ENCODE results near the gene LPCAT3. TPM values are rescaled to one million over a fixed set of nuclear protein-coding genes. Genes with fewer than 3 reads are reported as not detected.

Gene LPCAT3
- total and polyA plus RNA-seq, 5 donors = 14.0 to 22.2 (median 17.8) TPM

GRCh38 chr12:6943722-6944380, 74.4 kb downstream of the LPCAT3 start, which contains the start of the genes C12orf57 and RNU7-1:
C12orf57 (plus strand) TSS chr12:6944022; CDS start chr12:6944122, 100 bp downstream.
RNU7-1 (plus strand) TSS chr12:6943816.
- WGBS = under 1% methylated on average over 31 of the region's 31 CpGs
- no peaks in the 10 kb centered on the region for H3K4me1 ChIP-seq (ENCODE audit: control insufficient read depth, insufficient read depth, low read length)
- no peaks in the 10 kb centered on the region for H3K27me3 ChIP-seq (ENCODE audit: control insufficient read depth, insufficient read depth)
- H3K9me3 ChIP-seq (ENCODE audit: control insufficient read depth, low read length) = no peaks in the 10 kb centered on the region
- peak within 1 kb of the TSS; percentile 97 for H3K27ac ChIP-seq (ENCODE audit: low read length)
- peak; percentile 86 to 93 (median 90) for DNase-seq
- ATAC-seq = peak; percentile 69 to 75
- intact Hi-C loops (cut with DNase I) = loop anchor here in 2 of 4 donors (2.0 to 10.0 kb wide), 3 partner anchors 17 to 171 kb away; partner anchors contain the start of gene ATN1 (in 1 of the 2)
- H3K4me3 ChIP-seq (ENCODE audit: low read length) = peak within 1 kb of the TSS; percentile 35

- Histone ChIP-seq H3K27ac (ENCODE audit: low read length) (peak overlapping the region; percentile 97), H3K27me3 (ENCODE audit: control insufficient read depth, insufficient read depth) (no peaks in the 10 kb centered on the region), H3K4me1 (ENCODE audit: control insufficient read depth, insufficient read depth, low read length) (peaks cover 1% of the 10 kb centered on the region), H3K9me3 (ENCODE audit: control insufficient read depth, low read length) (no peaks in the 10 kb centered on the region), H3K4me3 (ENCODE audit: low read length) (peak overlapping the region; percentile 35)
- ATAC-seq (peak; percentile 62 to 64), DNase-seq (peak; percentile 79 to 90 (median 88))
- intact Hi-C loops (cut with DNase I) = loop anchor here in 1 of 4 donors (10.0 kb wide), 1 partner anchor 171 kb away; no protein-coding TSS in a partner anchor
- WGBS = under 1% methylated on average over 13 of the region's 13 CpGs
Observed at GRCh38 chr12:6943389-6943721, 74.9 kb downstream of the LPCAT3 start.

- Histone ChIP-seq H3K9me3 (ENCODE audit: control insufficient read depth, low read length) (no peaks in the 10 kb centered on the region), H3K27ac (ENCODE audit: low read length) (no peak overlapping the region), H3K27me3 (ENCODE audit: control insufficient read depth, insufficient read depth) (no peaks in the 10 kb centered on the region), H3K4me1 (ENCODE audit: control insufficient read depth, insufficient read depth, low read length) (peaks cover 2% of the 10 kb centered on the region), H3K4me3 (ENCODE audit: low read length) (no peak overlapping the region)
- peak; percentile 33 to 77 (median 69) for DNase-seq
- no peak for ATAC-seq
- 90% methylated on average over 11 of the region's 11 CpGs for WGBS
- intact Hi-C loops (cut with DNase I) = loop anchor here in 1 of 4 donors (10.0 kb wide), 1 partner anchor 173 kb away; no protein-coding TSS in a partner anchor
Observed at GRCh38 chr12:6942331-6942665, 76.0 kb downstream of the LPCAT3 start.

DNA sequence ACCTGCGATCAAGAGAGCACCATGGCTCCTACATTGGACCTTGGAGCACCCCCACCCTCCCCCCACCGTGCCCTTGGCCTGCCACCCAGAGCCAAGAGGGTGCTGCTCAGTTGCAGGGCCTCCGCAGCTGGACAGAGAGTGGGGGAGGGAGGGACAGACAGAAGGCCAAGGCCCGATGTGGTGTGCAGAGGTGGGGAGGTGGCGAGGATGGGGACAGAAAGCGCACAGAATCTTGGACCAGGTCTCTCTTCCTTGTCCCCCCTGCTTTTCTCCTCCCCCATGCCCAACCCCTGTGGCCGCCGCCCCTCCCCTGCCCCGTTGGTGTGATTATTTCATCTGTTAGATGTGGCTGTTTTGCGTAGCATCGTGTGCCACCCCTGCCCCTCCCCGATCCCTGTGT, 76.5 kb downstream of the LPCAT3 start:
- peaks cover 2% of the 10 kb centered on the region for H3K4me1 ChIP-seq (ENCODE audit: control insufficient read depth, insufficient read depth, low read length)
- WGBS = 82% methylated on average over 12 of the region's 12 CpGs
- no peak overlapping the region for H3K4me3 ChIP-seq (ENCODE audit: low read length)
- intact Hi-C loops (cut with DNase I) = loop anchor here in 1 of 4 donors (10.0 kb wide), 1 partner anchor 173 kb away; no protein-coding TSS in a partner anchor
- no peaks in the 10 kb centered on the region for H3K9me3 ChIP-seq (ENCODE audit: control insufficient read depth, low read length)
- no peaks in the 10 kb centered on the region for H3K27me3 ChIP-seq (ENCODE audit: control insufficient read depth, insufficient read depth)
- peak; percentile 35 to 75 (median 66) for DNase-seq
- ATAC-seq = no peak
- H3K27ac ChIP-seq (ENCODE audit: low read length) = no peak overlapping the region

GRCh38 chr12:6941267-6941666, 77.0 kb downstream of the LPCAT3 start:
- no peak for ATAC-seq
- Histone ChIP-seq H3K9me3 (ENCODE audit: control insufficient read depth, low read length) (no peaks in the 10 kb centered on the region), H3K27me3 (ENCODE audit: control insufficient read depth, insufficient read depth) (no peaks in the 10 kb centered on the region), H3K27ac (ENCODE audit: low read length) (no peak overlapping the region), H3K4me3 (ENCODE audit: low read length) (no peak overlapping the region), H3K4me1 (ENCODE audit: control insufficient read depth, insufficient read depth, low read length) (peaks cover 2% of the 10 kb centered on the region)
- intact Hi-C loops (cut with DNase I) = loop anchor here in 1 of 4 donors (10.0 kb wide), 1 partner anchor 174 kb away; no protein-coding TSS in a partner anchor
- DNase-seq = peak; percentile 24 to 77 (median 68)
- 82% methylated on average over 12 of the region's 12 CpGs for WGBS

- DNase-seq (no peak), ATAC-seq (no peak)
- 76% methylated on average over 2 of the region's 2 CpGs for WGBS
- intact Hi-C loops (cut with DNase I) = loop anchor here in 1 of 4 donors (2.0 kb wide), 1 partner anchor 70 kb away; no protein-coding TSS in a partner anchor
- Histone ChIP-seq H3K9me3 (ENCODE audit: control insufficient read depth, low read length) (no peaks in the 10 kb centered on the region), H3K27me3 (ENCODE audit: control insufficient read depth, insufficient read depth) (no peaks in the 10 kb centered on the region), H3K4me3 (ENCODE audit: low read length) (no peak overlapping the region), H3K27ac (ENCODE audit: low read length) (no peak overlapping the region), H3K4me1 (ENCODE audit: control insufficient read depth, insufficient read depth, low read length) (peaks cover 2% of the 10 kb centered on the region)
Observed at GRCh38 chr12:6939191-6939540, 79.1 kb downstream of the LPCAT3 start.

- no peak overlapping the region for H3K4me3 ChIP-seq (ENCODE audit: low read length)
- peak overlapping the region; percentile 26 for H3K27ac ChIP-seq (ENCODE audit: low read length)
- no peaks in the 10 kb centered on the region for H3K9me3 ChIP-seq (ENCODE audit: control insufficient read depth, low read length)
- WGBS = 77% methylated on average over 32 of the region's 32 CpGs
- no peaks in the 10 kb centered on the region for H3K27me3 ChIP-seq (ENCODE audit: control insufficient read depth, insufficient read depth)
- intact Hi-C loops (cut with DNase I) = loop anchor here in 1 of 4 donors (2.0 kb wide), 1 partner anchor 70 kb away; no protein-coding TSS in a partner anchor
- DNase-seq (peak; percentile 46 to 77 (median 74)), ATAC-seq (peak; percentile 0 to 4)
- H3K4me1 ChIP-seq (ENCODE audit: control insufficient read depth, insufficient read depth, low read length) = peaks cover 5% of the 10 kb centered on the region
Observed at GRCh38 chr12:6938353-6939190, 79.7 kb downstream of the LPCAT3 start.

- WGBS = under 1% methylated on average over 80 of the region's 80 CpGs
- intact Hi-C loops (cut with DNase I) = loop anchor here in 1 of 4 donors (2.0 kb wide), 1 partner anchor 69 kb away; no protein-coding TSS in a partner anchor
- H3K4me1 ChIP-seq (ENCODE audit: control insufficient read depth, insufficient read depth, low read length) = peaks cover 5% of the 10 kb centered on the region
- H3K27ac ChIP-seq (ENCODE audit: low read length) = peak overlapping the region; percentile 77
- H3K4me3 ChIP-seq (ENCODE audit: low read length) = peak overlapping the region; percentile 32
- ATAC-seq (peak; percentile 86 to 90), DNase-seq (peak; percentile 95 to 97 (median 97))
- H3K9me3 ChIP-seq (ENCODE audit: control insufficient read depth, low read length) = no peaks in the 10 kb centered on the region
- H3K27me3 ChIP-seq (ENCODE audit: control insufficient read depth, insufficient read depth) = no peaks in the 10 kb centered on the region
Observed at GRCh38 chr12:6937481-6938352, 80.6 kb downstream of the LPCAT3 start.

DNA sequence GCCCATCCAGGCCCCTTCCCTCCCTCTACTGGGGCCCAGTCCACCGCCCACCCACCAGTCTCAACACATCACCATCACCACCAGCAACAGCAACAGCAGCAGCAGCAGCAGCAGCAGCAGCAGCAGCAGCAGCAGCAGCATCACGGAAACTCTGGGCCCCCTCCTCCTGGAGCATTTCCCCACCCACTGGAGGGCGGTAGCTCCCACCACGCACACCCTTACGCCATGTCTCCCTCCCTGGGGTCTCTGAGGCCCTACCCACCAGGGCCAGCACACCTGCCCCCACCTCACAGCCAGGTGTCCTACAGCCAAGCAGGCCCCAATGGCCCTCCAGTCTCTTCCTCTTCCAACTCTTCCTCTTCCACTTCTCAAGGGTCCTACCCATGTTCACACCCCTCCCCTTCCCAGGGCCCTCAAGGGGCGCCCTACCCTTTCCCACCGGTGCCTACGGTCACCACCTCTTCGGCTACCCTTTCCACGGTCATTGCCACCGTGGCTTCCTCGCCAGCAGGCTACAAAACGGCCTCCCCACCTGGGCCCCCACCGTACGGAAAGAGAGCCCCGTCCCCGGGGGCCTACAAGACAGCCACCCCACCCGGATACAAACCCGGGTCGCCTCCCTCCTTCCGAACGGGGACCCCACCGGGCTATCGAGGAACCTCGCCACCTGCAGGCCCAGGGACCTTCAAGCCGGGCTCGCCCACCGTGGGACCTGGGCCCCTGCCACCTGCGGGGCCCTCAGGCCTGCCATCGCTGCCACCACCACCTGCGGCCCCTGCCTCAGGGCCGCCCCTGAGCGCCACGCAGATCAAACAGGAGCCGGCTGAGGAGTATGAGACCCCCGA, 81.4 kb downstream of the LPCAT3 start:
- H3K4me3 ChIP-seq (ENCODE audit: low read length) = peak overlapping the region; percentile 32
- no peaks in the 10 kb centered on the region for H3K9me3 ChIP-seq (ENCODE audit: control insufficient read depth, low read length)
- peaks cover 5% of the 10 kb centered on the region for H3K4me1 ChIP-seq (ENCODE audit: control insufficient read depth, insufficient read depth, low read length)
- intact Hi-C loops (cut with DNase I) = no loop called here
- H3K27me3 ChIP-seq (ENCODE audit: control insufficient read depth, insufficient read depth) = no peaks in the 10 kb centered on the region
- H3K27ac ChIP-seq (ENCODE audit: low read length) = peak overlapping the region; percentile 77
- ATAC-seq (peak; percentile 8), DNase-seq (peak; percentile 50 to 81 (median 68))
- 29% methylated on average over 36 of the region's 36 CpGs for WGBS
